HepG2 (cell line): ENCODE data around the gene SPA17.

Source experiments
- EP300 ChIP-seq, 3 experiments: sonication (generic) in 1 of 3; formaldehyde crosslinking in 1 of 3; IDR thresholded peaks; 2 replicates each; pipeline versions ENCODE4 v1.5.1 to v1.6.1; 2011 to 2020; ENCODE audit warnings: low read depth in 2 of 3, low read length in 2 of 3, borderline replicate concordance in 1 of 3, improper control_type of control experiment in 1 of 3, mild to moderate bottlenecking in 1 of 3, missing genetic modification reagents in 1 of 3, moderate library complexity in 1 of 3
- NR2C2 ChIP-seq: sonication (generic); formaldehyde crosslinking; IDR thresholded peaks from 2 replicates; pipeline ENCODE4 v1.4.0; 2020; ENCODE audit warnings: missing genetic modification reagents, mild to moderate bottlenecking, moderate library complexity, borderline replicate concordance
- PHF20 ChIP-seq: sonication (generic); formaldehyde crosslinking; IDR thresholded peaks from 2 replicates; pipeline ENCODE4 v1.5.0; 2020; ENCODE audit warnings: mild to moderate bottlenecking, missing genetic modification reagents
- RBAK ChIP-seq: sonication (generic); formaldehyde crosslinking; IDR thresholded peaks from 2 replicates; pipeline ENCODE4 v1.5.1; 2020; ENCODE audit warnings: mild to moderate bottlenecking, missing genetic modification reagents
- TAF1 ChIP-seq: sonication (generic); formaldehyde crosslinking; IDR thresholded peaks from 2 replicates; pipeline ENCODE4 v1.4.0; 2020; ENCODE audit warnings: missing genetic modification reagents
- ZNF253 ChIP-seq: sonication (generic); formaldehyde crosslinking; IDR thresholded peaks from 2 replicates; pipeline ENCODE4 v1.8.0; 2022; ENCODE audit warnings: mild to moderate bottlenecking, missing genetic modification reagents, borderline replicate concordance
- ZNF354B ChIP-seq: sonication (generic); formaldehyde crosslinking; IDR thresholded peaks from 2 replicates; pipeline ENCODE4 v1.8.0; 2022; ENCODE audit warnings: mild to moderate bottlenecking, missing genetic modification reagents
- ZNF484 ChIP-seq: sonication (generic); formaldehyde crosslinking; IDR thresholded peaks from 2 replicates; pipeline ENCODE4 v1.5.1; 2020; ENCODE audit warnings: mild to moderate bottlenecking, low read depth, missing genetic modification reagents, borderline replicate concordance
- ZNF841 ChIP-seq: sonication (generic); formaldehyde crosslinking; IDR thresholded peaks from 2 replicates; pipeline ENCODE4 v1.8.1; 2023; ENCODE audit warnings: missing genetic modification reagents, borderline replicate concordance

- TF ChIP-seq ZNF253 (CRISPR knock-in tag): no peak
- no peak for TF ChIP-seq PHF20
- no peak for TF ChIP-seq EP300 (IDR thresholded peaks at IDR 0.05; ENCODE audit: low read depth in 2 of 2, low read length in 2 of 2)
- TF ChIP-seq EP300 (CRISPR knock-in tag; IDR thresholded peaks at IDR 0.05; ENCODE audit: borderline replicate concordance): no peak
- TF ChIP-seq ZNF354B: no peak
- TF ChIP-seq NR2C2: no peak
- no peak for TF ChIP-seq TAF1 (CRISPR knock-in tag)
- TF ChIP-seq ZNF841: no peak
- TF ChIP-seq ZNF484 (CRISPR knock-in tag): no peak
- TF ChIP-seq RBAK (CRISPR knock-in tag): no peak
These were observed 1.0 kb upstream of the SPA17 start for GRCh38 chr11:124672536-124673215.
